Fibroblast of pulmonary artery (primary cell): ENCODE measurements around the gene RPL28.

Experiments
- DNase-seq: peaks from one replicate; pipeline ENCODE4 v3.0.0-alpha.2; 2010; ENCODE audit warnings: low read depth
- H3K4me3 ChIP-seq: replicated peaks from 2 replicates; pipeline ENCODE4 v1.5.1; 2011; ENCODE audit warnings: low read depth, mild to moderate bottlenecking, control low read depth, low read length, moderate library complexity
- CTCF ChIP-seq: IDR thresholded peaks from 2 replicates; pipeline ENCODE4 v1.5.1; 2011; ENCODE audit warnings: mild to moderate bottlenecking, control low read depth, low read length, inconsistent platforms; ENCODE audit errors: missing control alignments

Gene RPL28

DNA sequence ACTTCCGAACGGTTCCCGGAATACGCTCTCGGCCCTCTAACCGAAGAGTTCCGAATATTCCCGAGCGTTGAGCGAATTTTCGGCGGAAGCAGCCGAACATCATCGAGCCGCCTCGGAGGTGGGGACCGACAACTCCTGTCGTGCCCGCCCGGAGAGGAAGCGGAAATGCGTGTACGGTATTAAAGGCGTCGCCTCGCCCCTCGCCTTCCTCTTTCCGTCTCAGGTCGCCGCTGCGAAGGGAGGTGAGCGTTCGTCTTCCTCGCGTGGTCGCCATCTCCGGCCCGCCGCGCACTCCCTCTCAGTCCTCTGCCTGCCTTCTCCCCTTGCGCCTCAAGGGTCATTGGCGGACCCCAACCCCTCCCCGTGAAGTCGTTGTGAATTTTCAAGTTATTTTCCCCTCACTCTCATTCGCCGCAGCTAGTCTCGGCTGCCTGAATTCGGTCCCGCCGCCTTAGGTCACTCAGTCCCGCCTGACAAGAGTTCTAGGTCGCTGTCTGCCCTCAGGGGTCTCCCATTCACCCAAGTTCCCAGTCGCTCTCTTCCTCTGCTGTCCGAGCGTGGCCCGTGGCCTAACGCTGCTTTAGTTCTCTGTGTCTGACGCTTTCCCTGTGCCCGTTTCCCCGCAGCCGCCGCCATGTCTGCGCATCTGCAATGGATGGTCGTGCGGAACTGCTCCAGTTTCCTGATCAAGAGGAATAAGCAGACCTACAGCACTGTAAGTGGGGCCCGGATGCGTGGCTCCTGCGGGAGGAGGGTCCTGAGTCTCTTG lies at the start of gene RPL28:
RPL28 (plus strand) TSS at position 209 of the 769 bp plus-strand sequence; CDS start at position 635, 426 bp downstream.
- peak; percentile 99 for DNase-seq
- TF ChIP-seq CTCF: no peak
- peak within 1 kb of the TSS; percentile 99 for H3K4me3 ChIP-seq

DNA sequence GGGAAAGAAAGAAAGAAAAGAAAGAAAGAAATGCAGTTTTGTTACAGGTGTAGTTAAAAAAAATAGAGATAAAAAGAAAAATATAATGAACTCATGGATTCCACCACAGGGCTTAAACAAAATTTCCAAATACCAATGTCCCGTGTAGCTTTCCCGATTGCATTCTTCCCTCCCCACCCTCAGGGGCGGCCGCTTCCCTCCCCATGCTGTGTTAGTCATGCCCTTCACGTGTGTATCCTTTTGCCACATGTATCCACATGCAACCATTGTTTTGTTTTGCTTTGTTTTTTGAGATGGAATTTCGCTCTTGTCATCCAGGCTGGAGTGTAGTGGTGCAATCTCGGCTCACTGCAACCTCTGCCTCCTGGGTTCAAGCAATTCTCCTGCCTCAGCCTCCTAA lies 49.6 kb upstream of the RPL28 start:
- no peak for DNase-seq
- TF ChIP-seq CTCF: no peak
- H3K4me3 ChIP-seq: no peak overlapping the region

DNA sequence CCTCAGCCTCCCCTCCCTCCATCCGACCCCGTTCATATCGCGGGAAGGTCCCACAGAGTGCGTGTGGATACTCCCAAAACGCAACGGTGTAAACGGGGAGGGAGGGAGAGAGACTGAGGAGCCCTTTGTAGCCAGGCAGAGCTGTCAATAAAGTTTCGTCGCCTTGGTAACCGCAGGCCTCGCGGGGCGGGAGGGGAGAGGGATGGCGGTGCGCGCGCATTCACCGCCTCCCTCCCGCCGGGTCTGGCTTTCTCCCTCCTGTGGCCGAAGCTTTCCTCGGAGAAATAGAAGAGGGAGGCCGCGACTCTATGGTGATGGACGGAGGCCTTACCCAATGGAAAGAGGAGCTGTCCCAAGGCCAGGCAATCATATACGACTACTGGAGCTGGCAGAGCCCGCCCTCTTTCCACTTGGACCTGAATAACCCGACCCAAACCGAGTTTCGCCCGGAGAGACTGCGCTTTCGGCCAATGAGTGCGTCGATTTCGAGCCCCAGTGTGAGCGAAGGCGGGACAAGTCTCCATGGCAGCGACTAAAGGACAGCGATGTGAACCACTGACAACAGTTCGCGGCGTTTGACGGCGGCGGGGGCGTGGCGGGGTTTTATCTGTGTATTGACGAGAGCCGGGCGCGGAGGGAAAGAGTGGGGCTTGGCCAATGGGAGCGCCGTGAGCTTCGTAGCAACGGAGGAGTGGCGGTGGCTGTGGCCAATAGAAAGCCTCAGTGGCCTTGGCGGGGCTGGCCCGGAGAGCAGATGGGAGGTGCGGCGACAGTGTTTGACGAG lies 46.4 kb upstream of the RPL28 start, which contains the start of gene KMT5C:
KMT5C (plus strand) TSS at position 772 of the 784 bp plus-strand sequence. CDS start 2,061 bp downstream, outside the sequence.
- H3K4me3 ChIP-seq: peak within 1 kb of the TSS; percentile 77
- peak; percentile 33 for TF ChIP-seq CTCF
- peak; percentile 100 for DNase-seq

DNA sequence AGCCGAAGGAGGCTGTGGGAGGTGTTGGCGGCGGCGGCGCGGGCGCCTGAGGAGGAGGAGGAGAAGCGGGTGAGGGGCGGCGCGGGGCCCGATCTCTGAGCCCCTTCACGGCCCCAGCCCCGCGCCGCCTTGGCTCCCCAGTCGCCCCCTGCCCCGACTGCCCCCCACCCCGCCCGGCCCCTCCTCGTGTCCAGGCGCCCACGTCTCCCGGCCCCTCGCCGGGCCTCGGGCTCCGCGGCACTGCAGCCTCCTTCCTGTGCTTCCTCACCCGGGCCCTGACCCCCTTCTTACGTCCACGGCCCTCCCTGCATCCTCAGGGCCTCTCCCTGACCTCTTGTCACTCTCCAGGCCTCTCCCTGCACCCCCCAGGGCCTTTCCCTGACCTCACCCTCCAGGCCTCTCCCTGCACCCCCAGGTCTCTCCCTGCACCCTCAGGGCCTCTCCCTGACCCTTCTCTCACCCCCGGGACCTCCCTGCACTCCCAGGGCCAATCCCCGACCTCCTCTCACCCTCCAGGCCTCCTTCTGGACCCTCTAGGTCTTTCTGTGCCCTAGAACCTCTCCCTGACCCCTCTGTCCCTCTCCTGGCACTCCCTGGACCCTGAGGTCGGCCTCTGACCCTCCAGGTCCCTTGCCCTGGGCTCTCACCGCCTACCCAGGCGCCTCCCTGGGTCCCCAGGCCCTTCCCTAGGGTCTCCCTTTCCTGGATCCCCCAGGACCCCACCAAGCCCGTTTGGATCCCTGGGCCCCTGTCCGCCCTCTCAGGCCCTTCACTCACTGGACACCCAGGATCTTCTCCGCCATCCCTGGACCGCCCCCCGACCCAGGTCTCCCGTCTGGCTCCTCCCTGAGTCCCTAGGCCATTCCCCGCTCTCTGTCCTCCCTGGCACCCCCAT lies 45.6 kb upstream of the RPL28 start:
- H3K4me3 ChIP-seq: peak overlapping the region; percentile 77
- DNase-seq: no peak
- TF ChIP-seq CTCF: no peak

DNA sequence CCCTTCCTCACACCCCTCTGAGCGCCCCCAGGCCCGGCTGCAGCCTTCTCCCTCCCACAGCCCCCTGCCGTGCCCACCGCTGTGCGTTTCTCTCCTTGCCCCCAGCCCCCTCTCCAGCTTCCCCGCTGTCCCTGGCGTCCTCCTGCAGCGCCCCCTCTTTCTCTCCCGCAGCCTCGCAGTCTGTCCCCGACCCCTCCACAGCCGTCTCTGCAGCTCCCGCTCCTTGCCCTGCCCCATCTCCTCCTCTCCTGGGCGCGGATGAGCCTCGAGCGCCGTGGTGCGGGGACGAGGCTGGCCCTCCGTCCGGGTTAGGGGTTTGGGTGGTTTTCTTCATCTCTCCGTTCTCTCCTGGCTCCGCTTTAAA lies 45.0 kb upstream of the RPL28 start:
- H3K4me3 ChIP-seq: peak overlapping the region; percentile 77
- DNase-seq: no peak
- TF ChIP-seq CTCF: peak; percentile 3

DNA sequence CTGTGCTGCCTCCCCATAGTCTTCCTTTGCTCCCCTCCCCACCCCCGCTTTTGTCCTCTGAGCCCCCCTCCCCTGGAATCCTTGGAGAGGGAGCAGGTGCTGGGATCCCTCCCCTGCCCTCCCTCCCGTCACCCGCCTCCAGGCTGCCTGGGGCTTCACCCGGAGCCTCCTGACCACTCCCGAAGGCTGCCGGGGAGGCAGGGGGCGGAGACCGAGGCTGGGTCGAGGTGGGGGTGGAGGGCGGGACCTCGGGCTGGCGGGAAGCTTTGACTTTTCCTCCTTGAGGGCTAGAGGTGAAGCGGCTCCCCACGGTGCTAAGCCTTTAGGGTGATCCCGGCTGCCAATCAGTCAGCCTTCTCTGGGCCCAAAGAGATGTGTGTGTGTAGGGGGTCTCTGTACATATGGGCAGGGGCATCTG lies 44.6 kb upstream of the RPL28 start:
- H3K4me3 ChIP-seq: peak overlapping the region; percentile 77
- TF ChIP-seq CTCF: no peak
- DNase-seq: peak; percentile 59
